HG03442 (cell line): ENCODE results near the gene PIGP.
"Not testable (repeated sequence)": the region's sequence is repeated elsewhere in the genome, so short reads cannot be mapped to it uniquely, and the experiment has no call there.

ENCODE experiments used
- ATAC-seq: cut with Tn5 transposase; IDR thresholded peaks from one replicate; pipeline ENCODE4 v1.9.1; 2021; ENCODE audit warnings: mild to moderate bottlenecking, moderate library complexity; ENCODE audit not compliant: unreplicated experiment

PIGP gene

DNA sequence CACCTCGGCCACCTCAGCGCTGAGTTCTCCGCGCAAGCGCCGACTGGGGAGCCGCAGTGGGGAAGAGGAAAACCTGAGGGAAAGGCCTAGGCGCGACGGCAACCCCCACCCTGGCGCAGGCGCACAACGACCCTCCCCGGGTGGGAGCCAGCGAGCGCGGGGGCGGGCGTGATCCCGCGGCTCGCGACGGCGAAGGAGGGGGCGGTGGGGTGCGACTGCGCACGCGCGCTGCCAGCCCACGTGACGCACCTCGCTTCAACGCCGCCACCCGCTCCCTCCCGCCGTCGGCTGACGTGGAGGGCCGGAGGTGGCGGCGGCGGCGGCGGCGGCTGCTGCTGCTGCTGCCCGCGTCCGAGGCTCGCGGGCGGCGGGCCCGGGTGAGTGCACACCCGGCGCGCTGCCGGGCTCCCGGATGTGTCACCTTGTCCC lies at the start of gene PIGP, which contains the start of gene TTC3:
Gene PIGP (minus strand): TSS at position 84 of the 429 bp plus-strand sequence. CDS start 556 bp downstream, outside the sequence.
Gene TTC3 (plus strand): TSS at position 267 of the 429 bp plus-strand sequence. CDS start 14,004 bp downstream, outside the sequence.
- ATAC-seq, result peak; percentile 72

DNA sequence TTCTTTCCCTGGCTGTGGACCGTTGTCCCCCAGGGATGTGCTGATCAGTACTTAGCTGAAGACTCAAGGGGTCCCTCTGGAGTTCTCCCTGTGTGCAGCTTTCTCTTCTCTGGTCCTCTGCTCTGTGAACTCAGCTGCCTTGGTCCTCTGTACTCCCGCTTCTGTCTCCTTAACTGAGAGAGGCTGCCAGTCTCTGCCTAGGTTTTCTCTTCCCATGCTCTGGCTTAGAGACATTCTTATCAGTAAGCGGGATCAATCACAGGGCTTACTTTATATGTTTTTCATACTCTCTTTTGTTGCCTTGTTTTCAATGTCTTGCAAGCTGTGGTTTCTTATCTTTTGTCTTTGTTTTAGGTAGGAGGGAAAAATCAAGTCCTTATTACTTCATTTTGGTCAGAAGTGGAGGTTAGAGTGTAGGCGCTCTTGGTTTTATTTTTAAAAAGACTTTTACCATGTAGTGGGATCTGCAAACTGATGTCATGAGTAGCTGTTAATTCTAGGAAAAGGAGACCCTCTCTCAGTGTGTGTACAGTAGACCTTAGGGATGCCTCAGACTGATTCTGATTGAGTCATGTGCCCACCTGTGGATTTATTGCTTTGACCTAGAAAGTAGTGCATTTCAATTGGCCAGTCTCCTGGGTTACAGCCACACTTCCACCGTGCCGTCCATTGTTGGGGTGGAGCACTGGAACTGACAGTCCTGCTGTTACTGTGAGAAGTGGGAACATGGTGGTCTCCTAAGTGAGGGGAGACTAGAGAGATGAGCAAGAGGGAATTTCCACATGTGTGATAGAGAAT lies 46.7 kb upstream of the PIGP start:
- ATAC-seq, result no peak

DNA sequence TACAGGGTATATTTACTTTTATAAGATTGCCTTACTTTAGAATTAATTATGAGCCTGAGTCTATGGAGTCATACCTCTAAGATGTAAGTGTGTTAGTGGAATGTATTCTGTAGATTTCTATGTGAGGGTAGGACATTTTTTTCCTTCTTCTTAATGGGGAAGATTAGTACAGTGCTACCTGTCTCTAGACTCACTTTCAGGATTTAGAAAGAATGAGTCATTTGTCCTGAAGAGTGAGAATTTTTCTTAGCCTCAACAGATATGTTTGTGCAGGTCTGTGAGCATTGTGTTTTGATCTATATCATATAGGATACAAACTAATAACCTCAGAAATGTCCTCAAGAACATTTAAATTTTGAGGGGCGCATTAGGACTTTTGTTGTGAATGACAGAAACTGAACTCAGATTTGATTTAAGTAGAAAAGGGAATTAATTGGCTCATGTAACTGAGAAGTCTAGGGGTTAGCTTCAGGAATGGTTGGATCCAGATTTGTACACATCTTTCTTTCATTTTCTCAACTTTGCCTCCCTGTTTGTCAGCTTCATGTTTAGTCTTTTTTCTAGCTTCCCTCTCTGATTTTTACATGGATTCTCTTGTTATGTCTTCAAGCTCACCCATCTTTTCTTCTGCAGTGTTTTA lies 45.4 kb upstream of the PIGP start:
- ATAC-seq, result no peak

DNA sequence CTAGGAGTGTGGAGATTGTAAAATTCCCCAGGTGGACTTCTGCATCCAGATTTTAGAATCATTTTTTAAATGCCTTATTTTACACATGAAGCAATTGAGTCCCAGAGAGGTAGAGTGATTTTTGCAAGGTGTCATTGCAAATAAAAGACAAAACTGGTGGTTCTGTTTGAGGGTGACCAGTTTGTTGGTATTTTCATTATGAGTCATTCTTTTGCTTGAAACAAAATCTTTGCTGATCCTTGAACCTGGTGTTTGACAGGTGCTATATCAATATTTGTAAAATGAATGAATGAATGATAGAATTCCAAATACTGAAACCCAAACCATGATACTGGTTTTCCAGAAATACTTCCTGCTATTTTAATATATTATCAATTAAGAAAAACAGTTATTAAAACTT lies 44.3 kb upstream of the PIGP start:
- ATAC-seq, result no peak

DNA sequence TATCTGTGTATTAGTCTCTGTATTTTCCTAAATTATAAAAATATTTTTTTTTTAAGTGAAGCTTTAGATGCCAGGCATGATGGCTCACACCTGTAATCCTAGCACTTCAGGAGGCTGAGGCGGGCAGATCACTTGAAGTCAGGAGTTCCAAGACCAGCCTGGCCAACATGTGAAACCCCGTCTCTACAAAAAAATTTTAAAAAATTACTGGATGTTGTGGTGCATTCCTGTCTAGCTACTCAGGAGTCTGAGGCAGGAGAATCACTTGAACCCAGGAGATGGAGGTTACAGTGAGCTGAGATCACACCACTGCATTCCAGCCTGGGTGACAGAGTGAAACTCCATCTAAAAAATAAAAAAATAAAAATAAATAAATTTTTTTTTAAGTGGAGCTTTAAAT lies 43.6 kb upstream of the PIGP start:
- not testable (repeated sequence) for ATAC-seq

DNA sequence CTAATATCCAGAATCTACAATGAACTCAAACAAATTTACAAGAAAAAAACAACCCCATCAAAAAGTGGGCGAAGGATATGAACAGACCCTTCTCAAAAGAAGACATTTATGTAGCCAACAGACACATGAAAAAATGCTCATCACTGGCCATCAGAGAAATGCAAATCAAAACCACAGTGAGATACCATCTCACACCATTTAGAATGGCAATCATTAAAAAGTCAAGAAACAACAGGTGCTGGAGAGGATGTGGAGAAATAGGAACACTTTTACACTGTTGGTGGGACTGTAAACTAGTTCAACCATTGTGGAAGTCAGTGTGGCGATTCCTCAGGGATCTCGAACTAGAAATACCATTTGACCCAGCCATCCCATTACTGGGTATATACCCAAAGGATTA lies 41.4 kb upstream of the PIGP start:
- ATAC-seq, result not testable (repeated sequence)

DNA sequence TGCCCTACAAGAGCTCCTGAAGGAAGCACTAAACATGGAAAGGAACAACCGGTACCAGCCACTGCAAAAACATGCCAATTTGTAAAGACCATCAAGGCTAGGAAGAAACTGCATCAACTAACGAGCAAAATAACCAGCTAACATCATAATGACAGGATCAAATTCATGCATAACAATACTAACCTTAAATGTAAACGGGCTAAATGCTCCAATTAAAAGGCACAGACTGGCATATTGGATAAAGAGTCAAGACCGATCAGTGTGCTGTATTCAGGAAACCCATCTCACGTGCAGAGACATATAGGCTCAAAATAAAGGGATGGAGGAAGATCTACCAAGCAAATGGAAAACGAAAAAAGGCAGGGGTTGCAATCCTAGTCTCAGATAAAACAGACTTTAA lies 38.2 kb upstream of the PIGP start:
- ATAC-seq, result not testable (repeated sequence)

DNA sequence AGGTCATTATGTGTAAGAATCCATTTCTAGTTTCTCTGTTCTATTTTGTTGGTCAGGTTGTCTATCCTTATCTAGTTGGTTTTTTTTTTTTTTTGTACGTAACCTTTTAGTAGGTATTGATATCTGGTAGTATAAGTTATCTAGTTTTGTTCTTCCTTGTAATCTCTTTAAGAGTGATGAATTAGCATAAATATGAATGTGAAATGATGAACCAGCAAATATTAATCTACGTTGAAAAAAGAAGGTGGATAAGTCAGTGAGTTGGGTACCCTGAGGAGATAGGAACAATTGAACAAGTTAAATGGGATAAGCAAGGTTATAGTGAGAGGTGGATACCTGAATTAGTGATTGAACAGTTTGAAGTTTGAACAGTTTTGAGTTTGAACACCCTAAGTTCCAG lies 34.1 kb upstream of the PIGP start:
- ATAC-seq, result no peak

DNA sequence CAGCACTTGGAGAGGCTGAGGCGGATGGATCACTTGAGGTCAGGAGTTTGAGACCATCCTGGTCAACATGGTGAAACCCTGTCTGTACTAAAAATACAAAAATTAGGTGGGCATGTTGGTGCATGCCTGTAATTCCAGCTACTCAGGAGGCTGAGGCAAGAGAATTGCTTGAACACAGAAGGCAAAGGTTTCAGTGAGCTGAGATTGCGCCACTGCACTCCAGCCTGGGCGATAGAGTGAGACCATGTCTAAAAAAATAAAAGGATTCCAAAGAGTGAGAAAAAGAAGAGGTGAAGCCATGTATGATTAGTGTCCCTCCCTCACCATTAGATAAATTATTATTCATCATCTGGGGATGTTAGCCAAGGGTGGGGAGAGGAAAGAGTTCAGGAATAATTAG lies 29.9 kb upstream of the PIGP start:
- not testable (repeated sequence) for ATAC-seq

DNA sequence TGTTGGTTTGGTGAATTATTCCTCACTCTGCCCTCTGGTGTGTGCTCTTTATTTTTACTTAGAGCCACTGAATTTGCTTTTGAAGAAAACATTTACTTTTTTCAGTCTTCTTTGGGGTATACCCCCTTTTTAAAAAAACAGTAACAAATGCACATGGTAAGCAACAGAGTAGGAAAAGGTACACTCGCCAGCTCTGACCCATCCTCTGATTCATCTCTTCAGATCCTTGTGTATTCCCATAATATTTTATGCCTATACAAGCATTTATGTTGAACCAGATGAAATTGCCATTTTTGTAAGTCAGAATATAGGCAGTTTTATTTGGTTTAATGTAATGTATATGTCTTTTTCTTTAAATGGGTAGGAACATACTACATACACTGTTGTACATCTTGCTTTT lies 28.5 kb upstream of the PIGP start:
- no peak for ATAC-seq

DNA sequence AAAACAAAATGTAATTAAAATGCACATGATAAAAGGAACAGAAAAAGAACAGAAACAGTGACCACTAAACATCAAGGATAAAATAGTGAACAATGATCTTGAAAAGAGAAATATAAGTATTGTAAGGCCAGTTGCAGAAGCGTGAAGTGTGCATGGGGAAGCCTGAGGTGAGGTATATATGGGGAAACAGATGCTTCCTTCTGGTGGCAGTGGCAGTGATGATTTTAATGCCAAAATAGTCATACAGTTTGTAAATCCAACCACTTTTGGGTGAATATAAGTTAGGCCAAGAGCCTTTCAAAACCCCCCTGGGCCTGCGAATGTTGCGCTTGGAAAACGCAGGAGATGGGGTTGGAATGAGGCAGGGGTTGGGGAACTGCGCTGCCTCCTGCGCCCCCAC lies 27.4 kb upstream of the PIGP start:
- no peak for ATAC-seq

DNA sequence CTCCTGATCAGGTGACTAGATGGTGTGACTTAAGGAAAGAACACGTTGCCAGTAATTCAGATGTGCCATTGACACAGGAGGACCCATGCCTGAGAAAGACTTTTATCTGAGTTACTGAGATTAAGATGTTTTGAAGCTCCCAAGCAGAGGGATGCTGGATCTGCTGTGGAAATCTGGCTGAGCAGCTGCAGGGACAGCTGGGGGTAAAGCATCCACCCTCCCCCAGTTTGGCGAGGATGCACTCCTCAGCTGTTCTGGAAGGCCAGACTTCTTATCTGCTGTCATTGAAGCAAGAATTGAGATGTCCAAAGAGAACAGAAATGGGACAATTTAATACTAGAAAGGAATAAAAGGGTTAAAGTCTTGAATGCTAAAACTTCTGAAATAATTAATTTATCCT lies 25.9 kb upstream of the PIGP start:
- no peak for ATAC-seq

DNA sequence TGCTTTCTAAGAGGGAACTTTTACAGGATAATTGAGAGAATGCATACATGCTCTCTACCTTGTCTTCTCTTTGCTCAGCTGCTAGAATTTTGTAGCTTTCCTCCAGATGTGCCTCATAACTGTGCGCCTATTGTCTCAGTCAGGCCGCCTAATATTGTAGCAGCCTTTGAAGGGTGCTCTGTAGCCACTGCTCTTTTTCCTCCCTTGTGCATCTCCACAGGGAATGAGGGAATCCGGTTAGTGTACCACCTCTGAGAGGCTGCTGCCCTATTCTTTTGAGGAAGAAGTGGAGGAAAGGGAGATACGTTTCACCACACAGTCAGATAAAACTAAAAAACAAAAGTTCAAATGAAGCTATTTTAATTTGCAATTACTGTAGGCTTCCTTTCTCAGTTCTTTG lies 22.9 kb upstream of the PIGP start:
- no peak for ATAC-seq

DNA sequence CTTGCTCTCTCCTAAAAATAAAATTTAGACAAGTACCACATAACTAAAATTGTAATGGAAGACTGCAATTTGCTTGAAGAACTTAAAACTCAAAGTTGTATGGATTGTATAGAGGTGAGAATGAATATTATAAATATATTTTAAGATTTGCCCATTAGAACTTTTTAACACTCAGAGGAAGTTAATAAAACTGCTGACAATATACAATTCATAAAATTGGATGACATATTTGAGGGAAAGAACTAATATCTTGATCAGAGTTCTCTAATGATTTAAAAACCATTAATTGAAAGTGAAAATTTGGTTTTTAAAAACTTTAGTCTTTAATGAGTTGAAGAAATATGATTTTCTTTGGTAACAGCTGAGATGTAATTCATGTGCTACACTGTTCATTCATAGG lies 21.1 kb upstream of the PIGP start:
- no peak for ATAC-seq

DNA sequence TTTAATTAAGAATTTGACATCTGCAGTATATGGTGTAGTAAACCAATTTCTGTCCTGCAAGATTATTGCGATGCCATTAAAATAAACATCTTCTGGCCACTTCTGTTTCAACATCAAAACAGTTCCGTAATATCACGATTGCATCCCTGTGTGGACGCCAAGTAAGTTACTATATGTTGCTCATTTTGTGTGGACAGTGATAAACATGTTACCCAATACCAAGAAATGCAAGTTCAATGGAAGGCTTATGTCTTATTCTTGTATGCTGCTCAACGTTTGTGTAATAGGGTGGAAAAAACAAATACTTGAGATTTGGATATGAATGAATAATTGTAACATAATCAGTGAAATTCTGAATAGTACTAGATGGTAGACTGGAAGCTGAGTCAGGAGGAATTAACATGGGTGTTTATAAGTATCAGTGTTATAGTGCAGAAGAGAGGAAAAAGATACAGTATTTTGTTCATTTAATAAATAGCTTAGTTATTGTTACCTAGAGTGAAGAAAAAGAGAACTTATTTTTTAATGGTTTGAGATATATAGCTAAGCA lies 15.4 kb upstream of the PIGP start:
- no peak for ATAC-seq

DNA sequence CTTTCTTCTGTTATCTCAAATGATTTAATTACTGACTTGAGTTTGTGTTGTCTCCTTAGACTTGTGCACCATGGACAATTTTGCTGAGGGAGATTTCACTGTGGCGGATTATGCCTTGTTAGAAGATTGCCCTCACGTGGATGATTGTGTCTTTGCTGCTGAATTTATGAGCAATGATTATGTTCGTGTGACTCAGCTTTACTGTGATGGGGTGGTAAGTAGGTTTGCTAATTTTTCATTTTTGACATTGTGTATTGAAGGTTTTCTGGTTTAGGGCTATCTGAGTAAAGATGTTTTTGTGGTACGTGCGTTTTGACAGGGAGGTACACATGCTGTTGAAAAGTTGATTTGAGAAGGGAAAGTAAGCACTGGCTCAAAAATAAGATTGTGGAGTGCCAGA lies 14.3 kb upstream of the PIGP start:
- no peak for ATAC-seq

DNA sequence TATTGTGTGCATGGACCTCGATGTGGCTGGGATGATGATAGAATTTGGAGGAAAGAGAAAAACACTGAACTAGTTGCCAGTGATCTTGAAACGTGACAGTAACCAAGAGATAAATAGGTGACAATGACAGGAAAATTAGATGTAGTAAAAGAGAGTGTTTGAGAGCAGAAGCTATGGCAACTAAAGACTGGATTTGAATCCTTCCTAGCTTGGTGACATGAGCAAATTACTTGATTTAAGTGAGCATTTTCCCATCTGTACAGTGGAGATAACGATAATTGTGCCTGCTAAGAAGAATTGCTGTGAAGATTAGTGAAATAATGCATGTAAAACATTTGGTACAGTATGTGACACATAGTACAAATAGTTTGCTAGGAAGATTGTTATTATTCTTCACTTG lies 12.9 kb upstream of the PIGP start:
- ATAC-seq, result no peak

DNA sequence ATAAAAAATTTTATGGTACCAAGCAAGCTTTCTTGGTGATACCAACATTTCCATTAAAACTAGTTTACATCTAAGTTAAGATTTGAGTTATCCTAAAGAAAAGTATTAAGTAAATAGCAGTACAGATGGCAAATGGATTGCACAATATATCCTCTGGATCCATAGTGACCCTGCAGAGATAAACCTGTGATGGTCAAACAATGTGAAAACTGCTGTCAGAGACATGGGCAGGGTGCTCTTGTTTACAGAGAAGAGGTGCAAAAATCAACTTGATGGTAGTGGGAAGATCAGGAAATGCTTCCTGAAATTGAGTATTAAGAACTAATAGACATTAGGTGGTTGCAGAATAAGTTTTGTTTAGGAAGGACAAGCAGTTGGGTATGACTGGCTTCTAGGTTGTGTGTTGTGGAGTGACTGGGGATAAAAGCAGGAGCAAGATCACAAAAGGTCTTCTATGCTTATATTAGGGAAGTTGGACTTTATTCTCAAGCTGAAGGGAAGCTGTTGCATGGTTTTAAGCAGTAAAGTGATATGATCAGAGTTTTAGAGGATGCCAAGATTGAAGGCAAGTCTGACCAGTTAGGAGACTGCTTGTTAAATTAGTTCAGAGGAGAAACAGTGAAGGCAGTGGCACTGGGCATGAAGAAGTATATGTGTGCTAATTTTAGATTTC lies 10.1 kb upstream of the PIGP start:
- ATAC-seq, result no peak

DNA sequence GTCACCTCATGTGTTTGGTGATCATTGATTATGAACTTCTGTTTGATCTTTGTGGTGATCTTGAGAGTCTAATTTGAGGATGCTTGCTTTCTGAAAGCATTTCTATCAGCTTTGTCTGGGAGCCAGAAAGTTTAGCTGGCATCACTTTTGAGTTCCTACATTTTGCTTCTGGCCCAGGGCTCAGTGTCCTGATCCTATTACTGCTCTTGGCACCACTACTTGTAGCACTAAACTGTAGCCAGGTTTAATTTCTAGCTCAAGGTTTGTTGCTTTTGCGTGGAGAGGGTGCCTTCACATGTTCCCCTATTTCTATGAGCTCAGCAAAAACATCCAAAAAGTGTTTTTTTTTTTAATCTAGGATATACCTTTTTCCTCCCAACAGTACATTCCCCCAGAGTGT lies 9.5 kb upstream of the PIGP start:
- no peak for ATAC-seq

DNA sequence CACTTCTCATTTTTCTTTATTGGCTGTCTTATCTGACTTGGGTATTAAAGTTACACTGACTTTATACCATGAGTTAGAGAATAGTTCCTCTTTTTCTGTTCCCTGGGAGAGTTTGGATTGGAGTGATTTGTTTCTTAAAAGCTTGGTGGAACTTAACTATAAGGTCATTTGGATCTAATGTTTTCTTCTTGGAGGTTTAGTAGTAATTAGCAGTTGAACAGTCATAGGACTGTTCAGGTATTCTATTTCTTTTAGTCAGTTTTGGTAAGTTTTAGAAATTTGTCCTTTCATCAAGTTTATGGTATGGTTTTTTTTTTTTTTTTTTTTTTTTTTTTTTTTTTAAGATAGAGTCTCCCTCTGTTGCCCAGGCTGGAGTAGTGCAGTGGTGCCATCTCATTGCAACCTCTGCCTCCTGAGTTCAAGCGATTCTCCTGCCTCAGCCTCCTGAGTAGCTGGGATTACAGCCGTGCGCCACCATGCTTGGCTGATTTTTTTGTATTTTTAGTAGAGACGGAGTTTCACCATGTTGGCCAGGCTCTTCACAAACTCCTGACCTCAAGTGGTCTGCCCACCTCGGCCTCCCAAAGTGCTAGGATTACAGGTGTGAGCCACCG lies 6.4 kb upstream of the PIGP start:
- ATAC-seq, result no peak

DNA sequence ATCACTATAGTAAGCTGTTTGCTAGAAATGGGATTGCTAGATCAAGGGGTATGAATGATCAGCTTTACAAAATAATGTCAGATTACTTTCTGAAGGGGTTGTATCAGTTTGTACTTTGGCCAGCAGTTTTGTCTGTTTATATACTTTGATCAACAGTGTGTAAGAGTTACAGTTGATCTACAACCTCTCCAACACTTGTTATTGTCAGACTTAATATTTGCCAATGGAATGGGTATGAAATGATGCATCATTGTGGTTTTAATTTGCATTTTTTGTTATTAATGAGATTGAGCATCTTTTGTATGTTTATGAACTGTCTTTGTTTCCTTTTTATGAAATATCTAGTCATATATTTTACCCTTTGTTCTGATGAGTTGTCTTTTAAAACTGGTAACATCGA lies 4.5 kb upstream of the PIGP start:
- ATAC-seq, result no peak
